Left cardiac atrium (tissue), 4 donors: ENCODE results near the gene CCL7. TPM values are rescaled to one million over a fixed set of nuclear protein-coding genes. Genes with fewer than 3 reads are reported as not detected.
A peak's percentile ranks its signal among the peaks of the same experiment; 100 is the strongest.

Source experiments
- ATAC-seq, 2 donors: fragments of 200-7000 bp; cut with Tn5 transposase; one replicate each; pipeline ENCODE4 v1.9.1; 2020; ENCODE audit warnings: mild to moderate bottlenecking in 2 of 2, moderate library complexity in 2 of 2
- DNase-seq: peaks from one replicate; pipeline ENCODE4 v3.0.0-alpha.2; 2020
- intact Hi-C, 2 donors: fragments of 100-400 bp; cut with DNase I; formaldehyde crosslinking; loops; one replicate each; pipeline versions ENCODE4 v1.14.1 to v1.15.1; 2022 to 2023
- total RNA-seq, 2 donors: library from RNA; stranded (reverse); fragmentation: NEBNext Ultra II Directional; extraction: Animal tissue kit (Norgen Biotek cat#: 25700); gene quantifications; one replicate each; pipeline ENCODE4 v1.2.1, GENCODE V29; 2021
- donor health status: DM: no; HTN: yes; CAD: no.
- donor health status: DM: no; HTN: yes; CAD: no; lungs with severe emphysema.
- donor health status: DM: yes; HTN: yes; CAD: no.
- donor health status: Dilated cardiomyopathy.

CCL7 gene
- total RNA-seq, 2 donors from 2014 or later, result not detected

GRCh38 chr17:34260861-34261260 lies 9.2 kb upstream of the CCL7 start:
- ATAC-seq (no peak), DNase-seq (no peak)
- intact Hi-C loops, result no loop called here

DNA sequence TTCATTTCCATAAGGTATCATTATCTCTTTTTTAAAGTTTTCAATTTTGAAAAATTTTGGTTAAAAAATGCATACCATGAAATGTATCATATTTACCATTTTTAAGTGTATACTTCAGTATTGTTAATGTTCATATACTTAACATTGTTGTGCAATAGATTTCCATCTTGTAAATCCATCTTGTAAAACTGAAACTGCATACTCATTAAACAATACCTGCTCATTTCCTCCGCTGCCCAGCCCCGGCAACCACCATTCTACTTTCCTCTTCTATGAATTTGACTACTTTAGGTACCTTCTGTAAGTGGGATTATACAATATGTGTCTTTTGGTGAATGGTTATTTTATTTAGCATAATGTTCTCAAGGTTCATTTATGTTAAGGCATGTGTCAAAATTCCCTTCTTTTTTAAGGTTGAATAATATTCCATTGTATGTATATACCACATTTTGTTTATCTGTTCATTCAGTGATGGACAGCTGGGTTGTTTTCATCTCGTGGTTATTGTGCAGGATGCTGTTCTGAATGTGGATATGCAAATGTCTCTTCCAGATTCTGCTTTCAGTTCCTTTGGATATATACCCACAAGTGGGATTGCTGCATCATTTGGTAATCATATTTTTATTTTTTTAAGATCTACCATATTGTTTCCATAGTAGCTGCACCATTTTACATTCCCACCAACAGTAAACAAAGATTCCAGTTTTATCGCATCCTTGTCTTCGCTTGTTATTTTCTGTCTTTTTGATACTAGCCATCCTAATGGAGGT lies 8.3 kb upstream of the CCL7 start:
- intact Hi-C loops, result no loop called here
- DNase-seq (no peak), ATAC-seq (no peak)

- ATAC-seq (no peak), DNase-seq (no peak)
- intact Hi-C loops, result no loop called here
Measured at GRCh38 chr17:34265711-34266110, 4.3 kb upstream of the CCL7 start.

DNA sequence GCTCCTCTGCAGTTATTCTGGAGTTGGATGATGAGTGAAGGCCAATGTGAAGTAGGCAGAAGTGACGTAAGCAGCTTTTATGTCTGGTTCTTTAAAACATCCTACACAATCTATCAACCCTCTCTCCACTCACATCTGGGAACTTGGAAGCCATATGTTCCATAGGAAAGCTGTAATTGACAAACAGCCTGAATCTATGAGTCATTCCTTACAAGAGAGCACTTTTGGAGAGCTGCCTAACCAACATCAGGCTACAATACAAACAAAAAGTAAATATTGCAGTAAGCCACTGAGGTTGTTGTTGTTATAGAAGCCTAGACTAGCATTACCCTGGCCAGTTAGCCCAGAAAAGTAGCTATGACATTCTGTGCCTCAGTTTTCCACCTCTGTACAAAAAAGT lies 5.9 kb downstream of the CCL7 start:
- DNase-seq, result no peak
- intact Hi-C loops, result no loop called here
- no peak for ATAC-seq

DNA sequence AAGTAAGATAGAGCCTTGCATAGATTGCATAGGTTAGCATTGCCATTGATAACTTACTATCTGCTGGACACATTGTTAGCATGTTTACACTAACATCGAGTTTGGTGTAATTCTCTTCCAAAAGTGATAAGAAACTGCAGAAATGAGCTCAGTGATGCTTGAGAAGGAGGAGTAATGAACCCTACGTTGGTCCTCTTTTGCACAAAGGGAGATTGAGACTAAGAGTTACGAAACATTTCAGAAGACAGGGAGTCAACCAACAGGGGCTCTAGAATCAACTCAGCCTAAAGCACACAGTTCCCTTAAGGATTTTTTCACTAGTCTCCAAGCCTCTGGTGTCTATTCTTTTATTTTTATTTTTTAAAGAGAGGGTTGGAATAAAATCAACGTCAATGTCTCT lies 6.8 kb downstream of the CCL7 start:
- DNase-seq (no peak), ATAC-seq (no peak)
- intact Hi-C loops, result no loop called here

DNA sequence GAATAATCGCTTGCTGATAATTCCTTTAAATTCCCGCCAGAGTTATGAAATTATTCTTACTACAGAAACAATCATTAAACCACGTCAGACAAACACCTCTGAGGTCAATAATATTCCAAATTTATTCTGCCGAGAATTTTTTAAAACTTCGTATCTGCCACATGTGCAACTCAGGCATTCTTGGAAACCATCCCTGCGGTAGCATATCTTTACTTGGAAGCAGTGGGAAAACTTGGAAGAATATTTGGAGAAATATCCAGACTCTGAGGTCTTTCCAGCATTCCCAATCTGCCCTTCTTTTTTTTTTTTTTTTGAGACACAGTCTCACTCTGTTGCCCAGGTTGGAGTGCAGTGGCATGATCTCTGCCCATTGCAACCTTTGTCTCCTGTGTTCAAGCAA lies 13.6 kb downstream of the CCL7 start:
- intact Hi-C loops, result no loop called here
- ATAC-seq, result peak in 1 of 2 donors; percentile 37
- DNase-seq, result no peak

- ATAC-seq, result peak; percentile 5 to 75
- intact Hi-C loops, result no loop called here
- no peak for DNase-seq
Measured at GRCh38 chr17:34285286-34285792, 15.3 kb downstream of the CCL7 start, which contains the start of gene CCL11. Gene CCL11 (plus strand): TSS chr17:34285742. CDS start chr17:34285809, 67 bp downstream.

DNA sequence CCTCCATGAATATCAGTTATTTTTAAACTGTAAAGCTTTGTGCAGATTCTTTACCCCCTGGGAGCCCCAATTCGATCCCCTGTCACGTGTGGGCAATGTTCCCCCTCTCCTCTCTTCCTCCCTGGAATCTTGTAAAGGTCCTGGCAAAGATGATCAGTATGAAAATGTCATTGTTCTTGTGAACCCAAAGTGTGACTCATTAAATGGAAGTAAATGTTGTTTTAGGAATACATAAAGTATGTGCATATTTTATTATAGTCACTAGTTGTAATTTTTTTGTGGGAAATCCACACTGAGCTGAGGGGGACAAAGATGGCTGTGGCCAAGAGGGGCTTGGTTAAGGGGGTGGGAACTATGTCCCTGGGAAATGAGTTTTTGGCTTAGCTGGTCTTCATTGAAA lies 17.9 kb downstream of the CCL7 start:
- no peak for DNase-seq
- intact Hi-C loops, result no loop called here
- no peak for ATAC-seq

DNA sequence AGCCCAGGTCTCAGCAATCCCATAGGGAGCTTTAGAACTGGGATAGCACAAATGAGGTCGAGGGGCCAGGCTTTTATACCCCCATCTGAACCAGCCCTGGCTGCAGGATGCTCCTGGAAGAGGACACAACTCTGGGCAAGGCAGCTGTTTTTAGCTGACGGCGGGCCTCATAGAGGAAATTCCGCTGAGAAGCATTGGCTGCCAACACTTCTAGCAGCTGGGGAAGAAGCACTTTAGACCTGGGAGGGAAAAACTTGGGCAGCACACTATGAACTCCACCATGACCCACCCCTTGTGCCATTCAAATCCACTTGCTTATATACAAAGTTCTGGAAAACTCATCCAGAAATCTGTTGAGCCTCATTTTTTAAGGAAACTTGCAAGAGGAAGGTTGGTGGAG lies 20.6 kb downstream of the CCL7 start:
- intact Hi-C loops, result no loop called here
- DNase-seq (no peak), ATAC-seq (no peak)

- DNase-seq (no peak), ATAC-seq (no peak)
- intact Hi-C loops, result no loop called here
Measured at GRCh38 chr17:34291721-34292348, 21.8 kb downstream of the CCL7 start.

GRCh38 chr17:34299027-34299426 lies 29.0 kb downstream of the CCL7 start:
- intact Hi-C loops, result no loop called here

GRCh38 chr17:34299956-34300577 lies 30.0 kb downstream of the CCL7 start:
- ATAC-seq (peak in 1 of 2 donors; percentile 67), DNase-seq (no peak)
- intact Hi-C loops, result no loop called here

More at GRCh38 chr17:34299027-34299426, 29.0 kb downstream of the CCL7 start:
- ATAC-seq, result no peak
- DNase-seq, result no peak

GRCh38 chr17:34300652-34301370 lies 30.8 kb downstream of the CCL7 start:
- DNase-seq (no peak), ATAC-seq (peak in 1 of 2 donors; percentile 65)
- intact Hi-C loops, result no loop called here

DNA sequence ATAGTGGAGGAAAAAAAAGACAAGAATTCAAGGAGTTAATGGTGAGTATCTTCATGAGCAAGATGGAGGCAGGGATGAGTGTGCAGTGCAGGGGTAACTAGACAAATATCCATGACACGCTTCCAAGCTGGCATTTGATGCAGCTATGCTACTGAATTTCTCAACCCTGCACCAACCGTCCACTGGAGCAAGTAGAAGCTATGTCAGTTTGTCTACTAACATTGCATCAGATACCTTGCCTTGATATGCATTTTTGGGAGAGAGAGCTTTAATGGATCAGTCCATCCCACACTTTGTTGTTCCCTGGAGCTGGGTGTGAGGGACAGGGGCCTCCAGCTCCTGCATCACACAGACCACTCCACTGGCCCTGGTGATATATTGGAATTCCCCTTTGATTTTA lies 32.0 kb downstream of the CCL7 start:
- intact Hi-C loops, result no loop called here
- ATAC-seq (no peak), DNase-seq (no peak)

DNA sequence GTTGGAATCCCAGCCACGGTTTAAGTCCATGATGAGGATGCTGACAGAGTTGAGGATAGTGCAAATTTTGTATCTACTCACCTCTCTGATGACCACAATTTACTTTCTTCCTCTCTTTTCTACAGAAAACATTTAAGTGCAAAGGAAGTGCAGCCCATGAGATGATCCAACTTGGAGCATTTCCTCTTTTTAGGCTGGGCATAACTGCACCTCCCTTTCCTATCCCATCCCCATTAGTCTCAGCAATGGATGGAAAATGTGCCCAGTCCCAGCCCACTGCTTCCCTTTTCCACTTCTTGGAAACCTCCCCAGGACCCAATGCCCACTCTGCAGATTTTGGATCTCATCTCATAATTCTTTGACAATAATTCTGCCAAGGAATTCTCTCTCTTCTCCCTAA lies 32.6 kb downstream of the CCL7 start:
- DNase-seq, result no peak
- ATAC-seq, result no peak
- intact Hi-C loops, result no loop called here

DNA sequence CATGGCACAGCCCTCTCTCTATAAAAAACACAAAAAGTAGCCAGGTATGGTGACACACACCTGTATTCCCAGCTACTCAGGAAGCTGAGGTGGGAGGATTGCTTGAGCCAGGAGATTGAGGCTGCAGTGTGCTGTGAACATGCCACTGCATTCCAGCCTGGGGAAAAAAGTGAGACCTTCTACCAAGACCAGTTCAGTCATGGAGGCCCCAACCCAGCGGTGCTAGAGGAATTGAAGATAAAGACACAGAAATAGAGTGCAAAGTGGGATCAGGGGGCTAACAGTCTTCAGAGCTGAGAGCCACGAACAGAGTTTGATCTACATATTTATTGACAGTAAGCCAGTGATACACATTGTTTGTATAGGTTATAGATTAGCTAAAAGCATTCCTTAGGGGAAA lies 33.6 kb downstream of the CCL7 start:
- ATAC-seq, result no peak
- intact Hi-C loops, result no loop called here
- no peak for DNase-seq

DNA sequence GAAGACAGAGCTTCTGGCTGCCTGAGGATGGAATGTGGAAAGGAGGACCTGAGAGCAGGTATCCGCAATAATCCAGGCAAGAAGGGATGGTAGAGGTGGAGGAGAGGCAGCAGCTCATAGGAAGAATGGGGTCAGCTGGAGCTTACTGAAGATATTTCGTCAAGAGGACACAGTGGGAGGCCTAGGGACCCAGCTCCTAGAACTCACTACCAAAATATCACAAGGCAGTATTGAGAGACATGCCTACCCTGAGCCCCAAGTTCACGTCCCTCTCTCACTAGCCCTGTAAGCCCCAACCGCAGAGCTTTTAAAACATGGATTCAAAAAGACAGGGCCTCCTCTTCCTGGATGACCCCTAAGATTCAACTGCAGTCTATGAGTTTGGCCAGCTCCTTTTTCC lies 35.0 kb downstream of the CCL7 start:
- intact Hi-C loops, result loop anchor here in 1 of 2 donors (5.0 kb wide), 2 partner anchors 57 to 58 kb away; partner anchors contain the start of gene CCL1
- DNase-seq (no peak), ATAC-seq (no peak)

DNA sequence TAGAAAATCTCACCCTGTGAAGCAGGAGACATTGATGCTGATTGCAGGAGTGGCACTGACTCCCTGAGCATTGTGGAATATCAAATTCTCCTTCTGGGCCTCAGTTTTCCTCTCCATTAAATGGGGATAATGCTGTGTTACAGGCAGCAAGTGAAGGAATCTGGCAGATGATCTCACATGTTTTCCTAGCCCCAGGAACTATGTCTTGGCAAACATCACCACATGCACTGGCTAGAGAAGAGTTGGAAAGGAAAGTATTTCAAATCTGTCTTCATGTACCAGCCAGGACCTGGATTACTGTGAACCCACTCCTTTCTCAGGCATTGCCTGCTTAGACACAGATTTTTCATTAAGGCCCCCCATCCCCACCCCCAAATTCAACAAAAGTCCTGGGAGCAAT lies 35.6 kb downstream of the CCL7 start:
- DNase-seq (no peak), ATAC-seq (no peak)
- intact Hi-C loops, result loop anchor here (1.0 to 5.0 kb wide), 4 partner anchors 57 to 105 kb away; partner anchors contain the start of gene CCL1 (in 1 of the 2)

DNA sequence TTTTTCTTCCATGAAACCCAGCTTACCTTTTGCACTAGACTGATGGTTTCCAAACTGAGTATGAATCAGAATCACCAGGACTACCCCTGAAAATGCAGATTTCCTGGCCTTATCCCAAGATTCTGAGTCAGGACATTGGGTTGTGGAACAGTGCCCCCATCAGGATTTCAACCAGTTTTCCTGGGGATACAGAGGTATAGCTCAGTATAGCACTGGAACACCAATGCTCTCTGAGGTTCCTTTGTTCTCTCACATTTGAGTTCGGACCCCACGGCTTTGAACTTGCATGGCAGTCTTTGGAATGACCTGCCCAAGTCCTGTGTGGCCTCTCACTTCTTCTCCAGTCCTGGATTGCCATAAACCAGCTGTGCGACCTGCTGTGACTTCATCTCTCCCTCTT lies 36.4 kb downstream of the CCL7 start:
- intact Hi-C loops, result loop anchor here (1.0 to 5.0 kb wide), 4 partner anchors 56 to 106 kb away; partner anchors contain the start of gene CCL1 (in 1 of the 2)
- ATAC-seq, result peak; percentile 80 to 92
- DNase-seq, result no peak
